HEK293 (cell line): ENCODE results near the gene RBMS3.

Experiments
- SETDB1 ChIP-seq: IDR thresholded peaks from one replicate; pipeline ENCODE4 v1.6.1; 2017; ENCODE audit warnings: mild to moderate bottlenecking, low read length, moderate library complexity, mixed read lengths; ENCODE audit not compliant: insufficient read length
- SP7 ChIP-seq: fragments of 450-650 bp; formaldehyde crosslinking; IDR thresholded peaks from 2 replicates; pipeline ENCODE4 v1.5.1; 2016; ENCODE audit warnings: missing biosample characterization, missing genetic modification characterization
- TCF7L2 ChIP-seq: IDR thresholded peaks from 2 replicates; pipeline ENCODE4 v1.6.1; 2011; ENCODE audit warnings: low read depth, mild to moderate bottlenecking, inconsistent platforms, low read length, moderate library complexity, borderline replicate concordance
- ZBTB7A ChIP-seq: fragments of 450-650 bp; formaldehyde crosslinking; IDR thresholded peaks from 2 replicates; pipeline ENCODE4 v1.5.1; 2016; ENCODE audit warnings: low read depth, missing biosample characterization, missing genetic modification characterization
- ZBTB8A ChIP-seq: fragments of 450-650 bp; formaldehyde crosslinking; IDR thresholded peaks from 2 replicates; pipeline ENCODE4 v1.5.1; 2016; ENCODE audit warnings: missing biosample characterization, missing genetic modification characterization
- ZIC2 ChIP-seq: fragments of 450-650 bp; formaldehyde crosslinking; IDR thresholded peaks from 2 replicates; pipeline ENCODE4 v1.5.1; 2016; ENCODE audit warnings: missing biosample characterization, missing genetic modification characterization
- ZNF140 ChIP-seq: fragments of 450-650 bp; formaldehyde crosslinking; IDR thresholded peaks from 2 replicates; pipeline ENCODE4 v1.5.1; 2016; ENCODE audit warnings: missing biosample characterization, missing genetic modification characterization
- ZNF350 ChIP-seq: fragments of 450-650 bp; formaldehyde crosslinking; IDR thresholded peaks from 2 replicates; pipeline ENCODE4 v1.5.0; 2017; ENCODE audit warnings: missing biosample characterization, mild to moderate bottlenecking, missing genetic modification characterization
- ZNF530 ChIP-seq: fragments of 450-650 bp; formaldehyde crosslinking; IDR thresholded peaks from 2 replicates; pipeline ENCODE4 v1.5.1; 2016; ENCODE audit warnings: low read depth, missing biosample characterization, missing genetic modification characterization
- TF ChIP-seq, protein P1 (sequence below): fragments of 450-650 bp; formaldehyde crosslinking; IDR thresholded peaks from 2 replicates; pipeline ENCODE4 v1.5.1; 2016; ENCODE audit warnings: missing biosample characterization, missing genetic modification characterization
- TF ChIP-seq, protein P2 (sequence below): fragments of 450-650 bp; formaldehyde crosslinking; IDR thresholded peaks from 2 replicates; pipeline ENCODE4 v1.5.1; 2016; ENCODE audit warnings: missing biosample characterization, missing genetic modification characterization
- TF ChIP-seq, protein P3 (sequence below): fragments of 450-650 bp; formaldehyde crosslinking; IDR thresholded peaks from 2 replicates; pipeline ENCODE4 v1.5.1; 2016; ENCODE audit warnings: missing biosample characterization, missing genetic modification characterization

DNA sequence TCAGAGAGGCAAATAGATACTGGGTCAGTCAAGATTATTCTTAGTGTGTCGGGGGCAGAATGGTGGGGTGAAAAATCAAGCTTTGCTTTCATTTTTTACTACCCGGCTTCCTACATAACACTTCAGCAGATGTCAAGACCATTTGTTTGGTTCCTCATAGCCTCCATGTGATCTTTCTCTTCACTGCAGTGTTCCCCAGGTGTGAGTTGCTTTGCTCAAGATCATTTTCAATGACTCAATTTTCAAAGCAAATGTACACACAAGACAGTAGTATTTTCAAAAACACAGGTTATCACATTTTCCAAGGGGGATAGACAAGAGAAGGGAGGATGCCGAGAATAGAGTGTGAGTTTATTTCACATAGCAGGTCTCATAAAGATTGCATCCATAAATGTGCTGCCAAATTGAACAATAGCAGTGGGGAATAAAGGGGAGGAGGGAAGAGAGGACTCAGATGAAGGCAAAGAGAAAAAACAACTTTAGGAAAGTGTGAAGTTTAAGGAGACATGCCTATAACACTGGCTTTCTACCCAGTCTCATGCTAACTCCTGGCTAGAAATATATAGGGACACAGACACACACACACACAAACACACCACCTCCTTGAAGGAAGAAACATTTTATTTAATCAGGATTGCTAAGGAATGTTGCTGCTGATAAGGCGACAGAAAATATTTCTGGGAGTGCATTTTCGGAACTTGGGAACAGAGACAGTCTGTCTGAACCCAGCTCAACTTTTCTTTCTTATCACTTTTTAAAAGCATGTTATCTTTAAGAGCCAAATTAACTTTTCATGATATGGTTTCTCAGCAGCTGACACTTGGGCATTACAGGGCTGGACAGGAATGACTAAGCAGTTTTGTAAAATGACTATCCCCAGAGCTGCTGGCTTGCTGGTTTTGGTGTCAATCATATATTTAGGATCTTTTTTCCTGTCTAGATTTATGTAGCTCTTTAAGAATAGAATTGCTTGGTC lies 402.4 kb downstream of the RBMS3 start:
- TF ChIP-seq, protein P1, sequence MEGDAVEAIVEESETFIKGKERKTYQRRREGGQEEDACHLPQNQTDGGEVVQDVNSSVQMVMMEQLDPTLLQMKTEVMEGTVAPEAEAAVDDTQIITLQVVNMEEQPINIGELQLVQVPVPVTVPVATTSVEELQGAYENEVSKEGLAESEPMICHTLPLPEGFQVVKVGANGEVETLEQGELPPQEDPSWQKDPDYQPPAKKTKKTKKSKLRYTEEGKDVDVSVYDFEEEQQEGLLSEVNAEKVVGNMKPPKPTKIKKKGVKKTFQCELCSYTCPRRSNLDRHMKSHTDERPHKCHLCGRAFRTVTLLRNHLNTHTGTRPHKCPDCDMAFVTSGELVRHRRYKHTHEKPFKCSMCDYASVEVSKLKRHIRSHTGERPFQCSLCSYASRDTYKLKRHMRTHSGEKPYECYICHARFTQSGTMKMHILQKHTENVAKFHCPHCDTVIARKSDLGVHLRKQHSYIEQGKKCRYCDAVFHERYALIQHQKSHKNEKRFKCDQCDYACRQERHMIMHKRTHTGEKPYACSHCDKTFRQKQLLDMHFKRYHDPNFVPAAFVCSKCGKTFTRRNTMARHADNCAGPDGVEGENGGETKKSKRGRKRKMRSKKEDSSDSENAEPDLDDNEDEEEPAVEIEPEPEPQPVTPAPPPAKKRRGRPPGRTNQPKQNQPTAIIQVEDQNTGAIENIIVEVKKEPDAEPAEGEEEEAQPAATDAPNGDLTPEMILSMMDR (tag by site-specific recombination), result no peak
- TF ChIP-seq ZNF140 (no peak), TCF7L2 (peak; percentile 72), ZNF350 (no peak), ZIC2 (tag by site-specific recombination) (no peak), SETDB1 (no peak), ZBTB7A (tag by site-specific recombination) (no peak), ZBTB8A (tag by site-specific recombination) (no peak), SP7 (tag by site-specific recombination) (no peak), ZNF530 (tag by site-specific recombination) (no peak)
- TF ChIP-seq, protein P2, sequence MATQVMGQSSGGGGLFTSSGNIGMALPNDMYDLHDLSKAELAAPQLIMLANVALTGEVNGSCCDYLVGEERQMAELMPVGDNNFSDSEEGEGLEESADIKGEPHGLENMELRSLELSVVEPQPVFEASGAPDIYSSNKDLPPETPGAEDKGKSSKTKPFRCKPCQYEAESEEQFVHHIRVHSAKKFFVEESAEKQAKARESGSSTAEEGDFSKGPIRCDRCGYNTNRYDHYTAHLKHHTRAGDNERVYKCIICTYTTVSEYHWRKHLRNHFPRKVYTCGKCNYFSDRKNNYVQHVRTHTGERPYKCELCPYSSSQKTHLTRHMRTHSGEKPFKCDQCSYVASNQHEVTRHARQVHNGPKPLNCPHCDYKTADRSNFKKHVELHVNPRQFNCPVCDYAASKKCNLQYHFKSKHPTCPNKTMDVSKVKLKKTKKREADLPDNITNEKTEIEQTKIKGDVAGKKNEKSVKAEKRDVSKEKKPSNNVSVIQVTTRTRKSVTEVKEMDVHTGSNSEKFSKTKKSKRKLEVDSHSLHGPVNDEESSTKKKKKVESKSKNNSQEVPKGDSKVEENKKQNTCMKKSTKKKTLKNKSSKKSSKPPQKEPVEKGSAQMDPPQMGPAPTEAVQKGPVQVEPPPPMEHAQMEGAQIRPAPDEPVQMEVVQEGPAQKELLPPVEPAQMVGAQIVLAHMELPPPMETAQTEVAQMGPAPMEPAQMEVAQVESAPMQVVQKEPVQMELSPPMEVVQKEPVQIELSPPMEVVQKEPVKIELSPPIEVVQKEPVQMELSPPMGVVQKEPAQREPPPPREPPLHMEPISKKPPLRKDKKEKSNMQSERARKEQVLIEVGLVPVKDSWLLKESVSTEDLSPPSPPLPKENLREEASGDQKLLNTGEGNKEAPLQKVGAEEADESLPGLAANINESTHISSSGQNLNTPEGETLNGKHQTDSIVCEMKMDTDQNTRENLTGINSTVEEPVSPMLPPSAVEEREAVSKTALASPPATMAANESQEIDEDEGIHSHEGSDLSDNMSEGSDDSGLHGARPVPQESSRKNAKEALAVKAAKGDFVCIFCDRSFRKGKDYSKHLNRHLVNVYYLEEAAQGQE (tag by site-specific recombination), result no peak
- TF ChIP-seq, protein P3, sequence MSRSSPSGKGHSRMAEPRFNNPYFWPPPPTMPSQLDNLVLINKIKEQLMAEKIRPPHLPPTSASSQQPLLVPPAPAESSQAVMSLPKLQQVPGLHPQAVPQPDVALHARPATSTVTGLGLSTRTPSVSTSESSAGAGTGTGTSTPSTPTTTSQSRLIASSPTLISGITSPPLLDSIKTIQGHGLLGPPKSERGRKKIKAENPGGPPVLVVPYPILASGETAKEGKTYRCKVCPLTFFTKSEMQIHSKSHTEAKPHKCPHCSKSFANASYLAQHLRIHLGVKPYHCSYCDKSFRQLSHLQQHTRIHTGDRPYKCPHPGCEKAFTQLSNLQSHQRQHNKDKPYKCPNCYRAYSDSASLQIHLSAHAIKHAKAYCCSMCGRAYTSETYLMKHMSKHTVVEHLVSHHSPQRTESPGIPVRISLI (tag by site-specific recombination), result no peak
